ENCODE measurements around the gene PADI1.

GRCh38 chr1:17194615-17195528 is 10.1 kb upstream of the PADI1 start:
- TF ChIP-seq, protein P1, sequence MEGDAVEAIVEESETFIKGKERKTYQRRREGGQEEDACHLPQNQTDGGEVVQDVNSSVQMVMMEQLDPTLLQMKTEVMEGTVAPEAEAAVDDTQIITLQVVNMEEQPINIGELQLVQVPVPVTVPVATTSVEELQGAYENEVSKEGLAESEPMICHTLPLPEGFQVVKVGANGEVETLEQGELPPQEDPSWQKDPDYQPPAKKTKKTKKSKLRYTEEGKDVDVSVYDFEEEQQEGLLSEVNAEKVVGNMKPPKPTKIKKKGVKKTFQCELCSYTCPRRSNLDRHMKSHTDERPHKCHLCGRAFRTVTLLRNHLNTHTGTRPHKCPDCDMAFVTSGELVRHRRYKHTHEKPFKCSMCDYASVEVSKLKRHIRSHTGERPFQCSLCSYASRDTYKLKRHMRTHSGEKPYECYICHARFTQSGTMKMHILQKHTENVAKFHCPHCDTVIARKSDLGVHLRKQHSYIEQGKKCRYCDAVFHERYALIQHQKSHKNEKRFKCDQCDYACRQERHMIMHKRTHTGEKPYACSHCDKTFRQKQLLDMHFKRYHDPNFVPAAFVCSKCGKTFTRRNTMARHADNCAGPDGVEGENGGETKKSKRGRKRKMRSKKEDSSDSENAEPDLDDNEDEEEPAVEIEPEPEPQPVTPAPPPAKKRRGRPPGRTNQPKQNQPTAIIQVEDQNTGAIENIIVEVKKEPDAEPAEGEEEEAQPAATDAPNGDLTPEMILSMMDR (IDR thresholded peaks at IDR 0.05), result no peak
- TF ChIP-seq POLR2A (IDR thresholded peaks at IDR 0.05), result no peak
